Measurements from ENCODE around the gene C1QTNF6.

C1QTNF6 gene

GRCh38 chr22:37160027-37160426 is 28.0 kb downstream of the C1QTNF6 start:
- no peak for DNase-seq

DNA sequence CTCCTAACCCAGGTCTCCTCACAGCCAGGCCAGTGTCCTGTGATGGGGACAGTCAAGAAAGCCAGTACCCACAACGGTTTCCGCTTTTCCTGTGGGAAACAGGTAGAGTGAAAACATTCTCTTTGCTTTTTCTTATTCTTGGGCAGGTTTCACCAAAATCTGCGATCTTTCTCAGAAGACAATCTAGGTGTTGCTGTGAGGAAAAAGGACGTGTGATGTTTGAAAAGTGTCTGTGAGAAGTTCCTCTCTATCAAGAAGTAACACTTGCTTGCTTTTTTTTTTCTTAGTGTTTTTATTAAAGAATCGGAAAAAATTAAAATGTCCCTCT is 29.1 kb downstream of the C1QTNF6 start:
- no peak for DNase-seq

DNA sequence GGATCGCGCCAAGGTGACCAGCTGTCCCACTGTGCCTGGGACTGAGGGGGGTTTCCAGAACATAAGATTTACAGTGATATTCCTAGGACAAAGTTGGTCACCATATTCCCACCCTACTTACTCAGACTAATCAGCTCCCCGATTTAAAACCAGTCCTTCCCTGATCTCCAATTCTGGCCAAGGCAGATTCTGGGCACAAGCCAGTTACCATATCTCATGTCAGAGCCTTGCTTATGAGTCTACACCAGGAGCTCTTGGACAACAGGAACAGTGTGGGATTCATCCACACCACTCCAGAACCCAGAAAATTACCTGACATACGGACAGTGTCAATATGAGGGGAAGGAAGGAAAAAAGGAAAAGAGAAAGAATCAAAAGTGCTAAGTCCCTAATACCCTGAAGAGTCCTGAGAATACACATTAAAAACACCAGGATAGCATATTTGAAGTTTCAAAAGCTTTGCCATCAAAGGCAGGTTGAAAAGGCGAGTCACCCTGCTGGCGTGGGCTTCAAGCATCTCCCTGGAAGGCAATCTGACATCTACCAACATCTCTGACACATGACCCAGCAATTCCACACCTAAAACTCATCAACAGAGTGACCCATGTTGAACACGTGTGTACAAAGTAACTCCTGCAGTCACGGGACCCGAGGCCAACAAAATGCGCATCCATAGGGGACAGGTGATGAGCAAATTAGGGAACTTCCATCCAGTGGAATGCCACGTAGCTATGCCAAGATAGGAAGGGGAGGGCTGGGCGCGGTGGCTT is 30.3 kb downstream of the C1QTNF6 start:
- no peak for DNase-seq

DNA sequence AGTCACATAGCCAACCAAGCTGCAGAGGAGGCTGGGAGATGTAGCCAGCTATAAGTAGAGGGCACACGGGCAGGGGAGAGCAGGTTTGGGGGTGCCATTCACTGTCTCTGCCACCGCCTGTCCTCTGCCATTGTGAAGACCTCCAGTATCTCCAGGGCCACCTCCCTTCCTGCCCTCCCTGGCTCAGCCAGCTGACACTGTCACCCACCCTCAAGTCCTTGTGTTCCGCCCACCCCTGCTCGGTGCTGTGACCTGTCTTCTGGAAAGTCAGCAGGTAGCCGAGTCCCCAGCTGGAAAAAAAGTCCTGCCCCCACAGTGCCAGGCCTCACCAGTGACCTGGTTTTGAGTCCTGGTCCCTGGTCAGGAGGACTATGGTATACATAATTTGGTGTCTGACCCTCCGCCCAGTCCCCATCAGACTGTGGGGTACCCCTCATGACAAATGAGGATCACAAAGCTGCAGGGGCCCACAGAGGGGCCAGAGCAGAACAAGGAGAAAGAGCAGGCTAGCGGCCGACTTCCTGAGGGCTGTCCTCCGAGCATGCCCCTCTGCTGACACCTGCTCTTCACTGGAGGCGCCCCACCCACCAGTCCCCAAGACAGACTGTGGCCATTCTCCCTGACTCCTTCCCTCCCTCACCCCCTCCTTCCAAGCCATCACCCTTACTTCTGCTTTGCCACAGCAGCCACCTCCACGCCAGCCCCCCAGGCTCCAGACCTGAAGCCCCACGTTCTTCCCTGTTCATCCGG is 31.2 kb downstream of the C1QTNF6 start:
- no peak for DNase-seq

DNA sequence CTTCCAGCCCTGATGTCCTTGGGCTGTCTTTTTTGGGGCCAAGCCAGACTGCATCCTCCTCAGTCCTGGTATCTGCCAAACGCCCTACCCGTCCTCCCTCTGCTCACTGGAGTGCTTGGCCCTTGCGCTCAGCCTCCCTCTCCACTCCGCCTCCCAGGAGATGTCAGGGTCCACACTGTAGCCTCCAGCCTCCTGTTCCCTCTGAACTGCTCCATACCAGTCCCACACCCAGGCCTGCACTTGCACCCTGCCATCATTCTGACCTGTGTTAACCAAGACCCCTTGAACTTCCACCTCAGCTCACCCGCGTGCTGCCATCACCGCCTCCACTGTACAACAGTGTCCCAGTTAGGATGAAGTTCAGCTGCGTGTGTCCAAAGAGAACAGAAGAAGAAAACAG is 32.1 kb downstream of the C1QTNF6 start:
- no peak for DNase-seq

DNA sequence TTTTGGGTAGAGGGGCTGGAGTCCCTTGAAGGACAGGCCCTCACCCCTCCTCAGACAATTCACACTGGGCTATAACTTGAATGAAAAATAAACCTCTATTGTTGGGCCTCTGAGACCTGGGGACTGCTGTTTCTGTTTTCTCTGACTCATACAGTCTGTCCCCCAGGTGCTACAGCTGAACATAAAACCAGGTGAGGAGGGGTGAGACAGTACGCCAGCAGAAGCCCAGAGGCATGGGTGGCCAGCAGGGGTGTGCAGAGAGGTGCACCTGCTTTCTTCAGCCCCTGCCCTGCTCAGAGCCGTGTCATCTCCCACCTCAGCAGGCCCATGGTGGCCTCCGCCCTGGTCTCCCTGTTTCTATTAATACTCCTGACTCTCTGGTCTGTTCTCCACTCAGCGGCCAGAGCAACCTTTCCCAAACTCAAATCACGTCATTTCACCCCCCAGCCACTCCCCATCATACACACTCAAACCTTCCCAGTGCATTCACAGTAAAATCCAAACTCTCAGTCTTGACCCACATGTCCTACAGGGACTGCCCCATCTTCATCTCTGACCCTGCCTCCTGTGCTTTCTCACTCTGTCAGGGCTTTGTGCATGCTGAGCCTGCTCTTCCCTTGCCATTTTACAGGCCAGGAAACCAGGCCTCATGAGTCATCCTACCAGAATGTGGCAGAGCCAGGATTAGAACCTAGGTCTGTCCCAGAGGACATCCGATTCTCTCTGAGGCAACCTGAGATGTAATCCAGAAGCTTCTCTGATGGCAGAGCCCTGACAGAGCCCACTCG is 32.9 kb downstream of the C1QTNF6 start:
- DNase-seq, result no peak

DNA sequence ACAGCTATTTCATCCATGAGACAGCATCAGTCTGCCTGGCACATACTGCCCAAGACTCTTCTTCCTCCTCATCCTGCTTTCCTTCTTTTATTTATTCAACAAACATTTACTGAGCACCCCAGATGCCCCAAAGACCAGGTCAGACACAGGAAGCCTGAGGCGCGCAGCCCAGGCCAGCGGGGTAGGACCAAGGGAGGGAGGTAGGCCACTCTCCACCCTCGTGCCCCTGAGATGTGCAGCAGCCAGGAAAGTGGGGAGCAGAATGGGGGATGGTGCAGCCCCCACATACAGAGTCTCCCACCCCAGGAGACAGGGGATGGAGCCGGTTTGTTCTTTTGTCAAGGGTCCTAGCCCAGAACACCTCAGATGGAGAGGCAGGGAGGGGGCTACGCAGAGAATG is 34.1 kb downstream of the C1QTNF6 start:
- DNase-seq, result no peak

DNA sequence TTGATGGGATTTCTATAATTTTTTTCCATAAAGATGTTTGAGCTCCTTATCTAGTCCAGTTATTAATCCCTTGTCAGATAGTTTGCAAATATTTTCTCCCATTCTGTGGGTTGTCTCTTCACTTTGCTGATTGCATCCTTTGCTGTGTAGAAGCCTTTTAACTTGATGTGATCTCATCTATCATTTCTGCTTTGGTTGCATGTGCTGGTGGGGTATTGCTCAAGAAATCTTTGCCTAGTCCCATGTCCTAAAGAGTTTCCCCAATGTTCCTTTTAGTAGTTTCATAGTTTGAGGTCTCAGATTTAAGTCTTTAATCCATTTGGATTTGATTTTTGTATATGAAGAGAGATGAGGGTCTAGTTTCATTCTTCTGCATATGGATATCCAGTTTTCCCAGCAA is 36.6 kb downstream of the C1QTNF6 start:
- no peak for DNase-seq

DNA sequence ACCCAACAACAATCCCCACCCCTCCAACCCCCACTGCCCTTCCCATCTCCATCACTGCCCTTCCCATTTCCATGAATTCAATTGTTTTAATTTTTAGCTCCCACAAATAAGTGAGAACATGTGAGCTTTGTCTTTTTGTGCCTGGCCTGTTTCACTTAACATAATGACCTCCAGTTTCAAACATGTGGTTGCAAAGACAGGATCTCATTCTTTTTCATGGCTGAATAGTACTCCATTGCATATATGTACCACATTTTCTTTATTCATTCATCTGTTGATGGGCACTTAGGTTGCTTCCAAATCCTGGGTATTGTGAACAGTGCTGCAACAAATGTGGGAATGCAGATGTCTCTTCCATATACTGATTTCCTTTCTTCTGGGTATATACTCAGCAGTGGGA is 37.3 kb downstream of the C1QTNF6 start:
- DNase-seq, result no peak

DNA sequence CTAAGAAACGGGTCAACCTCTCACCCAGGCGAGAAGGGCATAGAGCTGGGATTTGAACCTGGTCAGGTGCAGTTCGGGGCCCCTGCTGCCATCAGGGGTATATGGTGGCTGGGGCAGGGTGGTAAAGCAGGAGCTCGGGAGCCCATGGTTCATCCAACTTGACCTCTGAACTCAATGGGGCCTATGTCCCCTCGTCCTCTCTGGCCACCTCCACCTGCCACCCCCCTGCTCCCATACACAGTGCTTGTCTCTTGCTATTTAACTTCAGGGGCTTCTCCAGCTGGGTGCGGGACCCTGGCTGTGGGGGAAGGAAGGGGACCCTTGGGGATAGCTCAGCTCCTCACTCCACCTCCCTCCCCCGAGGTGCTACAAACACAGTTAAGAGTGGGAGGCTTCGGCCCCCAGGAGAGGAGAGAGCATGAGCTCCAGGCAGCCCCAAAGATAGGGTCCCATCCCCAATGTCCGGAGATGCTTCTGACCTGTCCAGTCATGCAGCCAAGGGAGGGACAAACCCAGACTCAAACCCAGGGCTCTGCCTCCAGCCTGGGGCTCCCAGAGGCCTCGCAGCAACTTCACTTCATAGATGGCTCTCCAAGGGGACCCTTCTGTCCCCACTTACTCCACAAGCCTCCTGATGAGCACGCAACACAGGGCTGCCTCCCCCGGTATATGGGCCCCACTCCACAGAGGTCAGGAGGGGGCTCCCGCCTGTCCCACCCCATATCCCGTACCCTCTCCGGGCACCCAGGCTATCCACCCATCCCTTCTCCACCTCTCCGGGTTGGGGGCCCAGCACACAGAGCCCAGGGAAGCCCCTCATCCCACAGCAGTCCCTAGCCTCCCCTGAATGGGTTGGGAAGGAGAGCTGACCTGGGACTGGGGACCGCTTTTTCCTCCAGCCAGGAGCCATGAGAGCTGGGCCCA is 39.0 kb downstream of the C1QTNF6 start:
- no peak for DNase-seq

- peak; percentile 81 for DNase-seq
Observed at GRCh38 chr22:37148031-37148651, 39.9 kb downstream of the C1QTNF6 start.

DNA sequence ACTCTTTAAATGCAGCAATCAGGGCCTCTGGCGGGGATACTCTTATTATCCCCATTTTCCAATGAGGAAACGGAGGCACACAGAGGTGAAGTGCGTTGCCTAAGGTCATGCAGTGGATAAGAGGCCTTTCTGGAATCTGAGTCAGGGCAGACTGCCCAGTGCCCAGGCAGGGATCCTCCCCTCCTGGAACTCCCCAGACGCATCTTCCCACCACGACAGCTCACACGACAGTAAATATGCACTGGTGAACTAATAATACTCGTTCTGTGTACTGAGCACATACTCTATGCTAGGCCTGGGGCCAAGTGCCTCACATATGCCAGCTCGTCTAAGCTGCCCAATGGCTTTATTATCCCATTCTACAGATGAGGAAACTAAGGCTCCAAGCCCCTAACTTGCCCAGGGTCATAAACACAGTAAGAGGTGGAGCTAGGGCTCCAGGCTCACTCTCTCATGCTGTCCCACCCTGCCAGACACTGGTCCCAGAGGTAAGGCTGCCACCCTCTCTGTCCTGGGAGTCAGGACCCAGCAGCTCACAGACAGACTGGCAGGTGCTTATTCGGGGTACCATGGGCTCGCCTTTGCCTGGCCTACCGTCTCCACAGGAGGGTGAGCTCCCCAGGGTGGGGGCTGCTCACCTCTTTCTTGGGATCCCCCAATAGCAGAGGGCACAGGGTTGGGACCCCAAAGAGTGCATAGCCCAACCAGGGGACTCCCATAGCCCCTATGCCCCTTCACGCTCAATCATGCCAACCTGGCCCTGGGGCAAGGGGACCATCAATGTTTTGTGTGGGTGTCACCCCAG is 40.7 kb downstream of the C1QTNF6 start:
- DNase-seq, result no peak

- DNase-seq, result no peak
Observed at GRCh38 chr22:37146507-37147180, 41.4 kb downstream of the C1QTNF6 start.

- DNase-seq, result no peak
Observed at GRCh38 chr22:37146051-37146385, 42.0 kb downstream of the C1QTNF6 start.

DNA sequence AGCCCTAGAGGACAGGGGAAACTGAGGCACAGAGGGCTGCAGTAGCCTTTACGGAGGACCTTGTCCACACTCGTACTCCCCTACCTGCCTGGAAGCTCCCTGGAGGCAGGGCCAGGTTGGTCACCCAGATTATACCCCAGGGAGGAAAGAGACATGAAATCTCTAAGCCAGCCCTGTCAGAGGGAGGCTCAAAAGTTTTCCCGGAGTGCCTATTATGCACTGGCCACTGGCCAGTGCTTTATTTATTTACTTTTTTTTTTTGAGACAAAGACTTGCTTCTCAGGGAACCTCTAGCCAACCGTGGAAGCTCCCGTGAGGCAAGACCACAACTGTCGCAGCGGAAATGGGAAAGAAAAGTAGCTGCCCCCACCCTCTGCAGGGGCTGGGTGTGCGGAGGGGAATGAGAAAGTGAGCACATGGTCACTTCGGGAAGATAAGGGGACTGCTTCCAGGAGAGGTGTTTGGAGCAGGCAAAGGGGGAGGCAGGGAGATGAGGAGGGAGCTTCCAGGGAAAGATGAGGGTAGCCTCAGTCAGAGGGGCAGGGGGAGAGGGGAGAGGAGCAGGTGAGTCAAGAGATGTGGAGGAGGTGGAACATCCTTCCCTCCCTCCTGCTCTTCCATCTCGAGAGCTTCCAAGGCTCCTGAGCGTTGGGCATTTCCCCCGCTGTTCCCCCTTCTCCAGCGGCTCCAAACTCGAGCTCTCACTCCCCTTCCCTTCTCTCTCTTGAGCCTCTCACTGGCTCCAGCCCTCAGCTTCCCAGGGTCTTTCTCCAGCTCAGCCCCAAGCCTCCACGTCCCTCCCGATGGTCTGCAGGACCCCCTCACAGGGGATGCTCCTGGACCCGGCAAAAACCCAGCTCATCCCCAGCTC is 42.6 kb downstream of the C1QTNF6 start:
- DNase-seq, result no peak

DNA sequence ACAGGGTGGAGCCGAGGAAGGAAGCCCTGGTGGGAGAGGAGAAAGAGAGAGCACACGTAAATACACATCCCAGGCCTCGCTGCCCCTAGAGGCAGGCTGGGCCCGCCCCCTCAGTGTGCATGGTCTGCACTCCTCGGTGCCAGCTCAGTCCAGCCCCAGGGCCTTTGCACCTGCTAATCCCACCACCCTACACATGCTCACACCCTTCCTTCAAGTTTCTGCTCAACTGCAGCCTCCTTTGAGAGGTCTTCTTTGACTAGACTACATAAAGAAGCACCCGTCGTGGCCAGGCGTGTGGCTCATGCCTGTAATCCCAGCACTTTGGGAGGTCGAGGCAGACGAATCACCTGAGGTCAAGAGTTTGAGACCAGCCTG is 43.9 kb downstream of the C1QTNF6 start:
- DNase-seq, result no peak

- DNase-seq, result no peak
Observed at GRCh38 chr22:37141971-37142370, 46.1 kb downstream of the C1QTNF6 start.

DNA sequence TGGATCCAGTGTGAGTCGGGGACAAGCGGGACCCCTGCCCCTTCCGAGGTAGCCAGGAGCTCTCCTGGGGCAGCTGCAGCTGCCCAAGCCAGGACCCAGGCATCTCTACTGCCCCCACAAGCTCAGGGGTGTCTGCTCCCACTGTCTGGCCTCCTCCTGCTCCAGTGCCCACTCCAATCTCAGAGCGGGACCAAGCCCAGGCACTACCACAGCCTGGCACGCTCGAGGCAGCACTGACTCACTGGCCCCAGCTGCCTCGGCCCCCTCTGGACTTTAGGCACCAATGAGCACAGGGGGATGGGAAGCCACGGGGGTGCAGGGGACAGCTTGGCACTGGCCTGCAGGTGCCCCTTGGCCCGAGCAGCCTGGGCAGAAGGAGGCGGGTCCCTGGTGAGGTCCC is 46.6 kb downstream of the C1QTNF6 start:
- DNase-seq, result no peak

DNA sequence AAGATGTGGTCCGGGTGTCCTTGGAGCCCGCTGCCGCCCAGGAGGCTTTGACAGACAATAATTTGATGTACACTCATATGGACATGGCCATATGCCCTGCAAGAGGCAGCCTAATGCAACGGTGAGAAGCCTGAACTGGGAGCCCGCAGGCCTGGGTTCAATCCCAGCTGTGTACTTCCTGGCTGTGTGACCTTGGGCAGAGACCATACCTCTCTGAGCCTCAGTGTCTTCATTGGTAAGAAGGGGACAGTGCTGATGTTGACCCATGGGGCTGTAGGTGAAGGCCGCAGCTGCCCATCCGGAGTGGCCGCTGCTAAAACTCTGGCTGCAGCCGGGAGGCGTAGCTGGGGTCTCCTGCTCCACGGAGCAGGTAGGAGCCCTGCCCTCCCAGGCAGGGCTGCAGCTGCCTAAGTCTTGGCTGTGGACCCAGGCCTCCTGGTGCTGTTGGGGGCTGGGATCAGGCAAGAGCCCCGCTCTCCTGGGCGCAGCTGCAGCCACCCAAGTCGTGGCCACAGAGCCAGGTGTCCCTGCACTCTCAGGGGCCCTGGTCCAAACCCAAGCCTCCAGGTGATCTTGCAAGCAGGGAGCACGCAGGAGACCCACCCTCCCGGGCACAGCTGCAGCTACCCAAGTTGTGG is 47.2 kb downstream of the C1QTNF6 start:
- no peak for DNase-seq

Measured in activated CD8-positive, alpha-beta memory T cell treated with anti-CD3 and anti-CD28 coated beads for 24 hours (primary cell).